Neural cell (in vitro differentiated cells): ENCODE data around the gene KLK4.

Experiments used
- EP300 ChIP-seq: fragments of 450-650 bp; conservative IDR thresholded peaks from 2 replicates; pipeline ENCODE4 v1.6.1; 2014; ENCODE audit warnings: antibody characterized with exemption, mild to moderate bottlenecking, moderate library complexity; ENCODE audit not compliant: poor library complexity, severe bottlenecking
- EZH2 ChIP-seq: fragments of 200-600, 300-800 bp; shearing (Covaris generic), sonication (generic); IDR thresholded peaks from 2 replicates; pipeline ENCODE4 v1.6.1; 2014; ENCODE audit warnings: antibody characterized with exemption, low read length, borderline replicate concordance, mild to moderate bottlenecking; ENCODE audit not compliant: insufficient read depth, poor library complexity, severe bottlenecking
- MXI1 ChIP-seq: fragments of 450-650 bp; conservative IDR thresholded peaks from 2 replicates; pipeline ENCODE4 v1.6.1; 2014; ENCODE audit warnings: antibody characterized with exemption, mild to moderate bottlenecking; ENCODE audit not compliant: poor library complexity, severe bottlenecking
- POLR2AphosphoS5 ChIP-seq: IDR thresholded peaks from 2 replicates; pipeline ENCODE4 v1.6.1; 2012
- RAD21 ChIP-seq: fragments of 450-650 bp; conservative IDR thresholded peaks from 2 replicates; pipeline ENCODE4 v1.6.1; 2014; ENCODE audit warnings: antibody characterized with exemption, mild to moderate bottlenecking, moderate library complexity
- TAF1 ChIP-seq: IDR thresholded peaks from 2 replicates; pipeline ENCODE4 v1.6.1; 2012; ENCODE audit warnings: low read depth
- TF ChIP-seq, protein P1 (sequence below): fragments of 450-650 bp; IDR thresholded peaks from 2 replicates; pipeline ENCODE4 v1.5.1; 2014; ENCODE audit warnings: antibody characterized with exemption, mild to moderate bottlenecking, moderate library complexity; ENCODE audit not compliant: poor library complexity, severe bottlenecking
- TF ChIP-seq, protein P2 (sequence below): IDR thresholded peaks from 2 replicates; pipeline ENCODE4 v1.6.1; 2012; ENCODE audit warnings: borderline replicate concordance

DNA sequence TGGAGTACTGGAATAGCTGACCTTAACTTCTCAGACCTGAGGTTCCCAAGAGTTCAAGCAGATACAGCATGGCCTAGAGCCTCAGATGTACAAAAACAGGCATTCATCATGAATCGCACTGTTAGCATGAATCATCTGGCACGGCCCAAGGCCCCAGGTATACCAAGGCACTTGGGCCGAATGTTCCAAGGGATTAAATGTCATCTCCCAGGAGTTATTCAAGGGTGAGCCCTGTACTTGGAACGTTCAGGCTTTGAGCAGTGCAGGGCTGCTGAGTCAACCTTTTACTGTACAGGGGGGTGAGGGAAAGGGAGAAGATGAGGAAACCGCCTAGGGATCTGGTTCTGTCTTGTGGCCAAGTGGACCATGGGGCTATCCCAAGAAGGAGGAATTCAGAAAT is 50.2 kb downstream of the KLK4 start:
- TF ChIP-seq, protein P1, sequence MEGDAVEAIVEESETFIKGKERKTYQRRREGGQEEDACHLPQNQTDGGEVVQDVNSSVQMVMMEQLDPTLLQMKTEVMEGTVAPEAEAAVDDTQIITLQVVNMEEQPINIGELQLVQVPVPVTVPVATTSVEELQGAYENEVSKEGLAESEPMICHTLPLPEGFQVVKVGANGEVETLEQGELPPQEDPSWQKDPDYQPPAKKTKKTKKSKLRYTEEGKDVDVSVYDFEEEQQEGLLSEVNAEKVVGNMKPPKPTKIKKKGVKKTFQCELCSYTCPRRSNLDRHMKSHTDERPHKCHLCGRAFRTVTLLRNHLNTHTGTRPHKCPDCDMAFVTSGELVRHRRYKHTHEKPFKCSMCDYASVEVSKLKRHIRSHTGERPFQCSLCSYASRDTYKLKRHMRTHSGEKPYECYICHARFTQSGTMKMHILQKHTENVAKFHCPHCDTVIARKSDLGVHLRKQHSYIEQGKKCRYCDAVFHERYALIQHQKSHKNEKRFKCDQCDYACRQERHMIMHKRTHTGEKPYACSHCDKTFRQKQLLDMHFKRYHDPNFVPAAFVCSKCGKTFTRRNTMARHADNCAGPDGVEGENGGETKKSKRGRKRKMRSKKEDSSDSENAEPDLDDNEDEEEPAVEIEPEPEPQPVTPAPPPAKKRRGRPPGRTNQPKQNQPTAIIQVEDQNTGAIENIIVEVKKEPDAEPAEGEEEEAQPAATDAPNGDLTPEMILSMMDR: no peak
- no peak for TF ChIP-seq EZH2
- no peak for TF ChIP-seq EP300
- TF ChIP-seq TAF1: no peak
- TF ChIP-seq POLR2AphosphoS5: no peak
- TF ChIP-seq, protein P2, sequence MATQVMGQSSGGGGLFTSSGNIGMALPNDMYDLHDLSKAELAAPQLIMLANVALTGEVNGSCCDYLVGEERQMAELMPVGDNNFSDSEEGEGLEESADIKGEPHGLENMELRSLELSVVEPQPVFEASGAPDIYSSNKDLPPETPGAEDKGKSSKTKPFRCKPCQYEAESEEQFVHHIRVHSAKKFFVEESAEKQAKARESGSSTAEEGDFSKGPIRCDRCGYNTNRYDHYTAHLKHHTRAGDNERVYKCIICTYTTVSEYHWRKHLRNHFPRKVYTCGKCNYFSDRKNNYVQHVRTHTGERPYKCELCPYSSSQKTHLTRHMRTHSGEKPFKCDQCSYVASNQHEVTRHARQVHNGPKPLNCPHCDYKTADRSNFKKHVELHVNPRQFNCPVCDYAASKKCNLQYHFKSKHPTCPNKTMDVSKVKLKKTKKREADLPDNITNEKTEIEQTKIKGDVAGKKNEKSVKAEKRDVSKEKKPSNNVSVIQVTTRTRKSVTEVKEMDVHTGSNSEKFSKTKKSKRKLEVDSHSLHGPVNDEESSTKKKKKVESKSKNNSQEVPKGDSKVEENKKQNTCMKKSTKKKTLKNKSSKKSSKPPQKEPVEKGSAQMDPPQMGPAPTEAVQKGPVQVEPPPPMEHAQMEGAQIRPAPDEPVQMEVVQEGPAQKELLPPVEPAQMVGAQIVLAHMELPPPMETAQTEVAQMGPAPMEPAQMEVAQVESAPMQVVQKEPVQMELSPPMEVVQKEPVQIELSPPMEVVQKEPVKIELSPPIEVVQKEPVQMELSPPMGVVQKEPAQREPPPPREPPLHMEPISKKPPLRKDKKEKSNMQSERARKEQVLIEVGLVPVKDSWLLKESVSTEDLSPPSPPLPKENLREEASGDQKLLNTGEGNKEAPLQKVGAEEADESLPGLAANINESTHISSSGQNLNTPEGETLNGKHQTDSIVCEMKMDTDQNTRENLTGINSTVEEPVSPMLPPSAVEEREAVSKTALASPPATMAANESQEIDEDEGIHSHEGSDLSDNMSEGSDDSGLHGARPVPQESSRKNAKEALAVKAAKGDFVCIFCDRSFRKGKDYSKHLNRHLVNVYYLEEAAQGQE: no peak
- no peak for TF ChIP-seq RAD21
- no peak for TF ChIP-seq MXI1
